ENCODE measurements around the gene TMEM72. TPM values are rescaled to one million over a fixed set of nuclear protein-coding genes. Genes with fewer than 3 reads are reported as not detected.

TMEM72 gene
- polyA plus RNA-seq, 1 donor from 2014 or later = 1.4 TPM

DNA sequence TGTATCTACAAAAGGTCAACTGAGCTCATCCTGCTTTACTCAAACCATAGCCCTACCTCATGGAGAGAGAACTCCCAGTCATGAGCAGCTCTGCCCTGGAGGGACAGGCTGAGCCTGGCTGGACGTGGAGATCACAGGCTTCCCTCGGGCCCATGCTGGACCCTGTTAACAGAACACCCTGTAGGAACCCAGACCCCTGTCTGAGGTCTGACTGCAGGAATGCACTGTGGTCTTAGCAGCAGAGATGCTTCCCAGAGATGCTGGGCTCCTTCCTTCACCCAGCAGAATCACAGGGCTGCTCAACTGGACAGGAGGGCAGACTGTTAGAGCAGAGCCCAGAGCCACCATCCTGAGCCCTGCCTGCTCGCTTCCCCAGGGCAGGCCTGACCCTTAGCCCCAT is 814 bp downstream of the TMEM72 start:
- H4K20me1 ChIP-seq (ENCODE audit: insufficient read depth) = no peaks in the 10 kb centered on the region
- H3K9me2 ChIP-seq (ENCODE audit: insufficient read depth, low read length) = no peaks in the 10 kb centered on the region
- no peak overlapping the region for H3K4me2 ChIP-seq (ENCODE audit: low read length)
- no peaks in the 10 kb centered on the region for H3K27me3 ChIP-seq (ENCODE audit: insufficient read depth, low read depth, low read length)
- H2AFZ ChIP-seq (ENCODE audit: low read depth, low read length) = no peak overlapping the region
- no peaks in the 10 kb centered on the region for H3K79me2 ChIP-seq (replicated peaks; ENCODE audit: insufficient read depth, low read length)
- no peak overlapping the region for H3K4me3 ChIP-seq (ENCODE audit: low read length)
- no peaks in the 10 kb centered on the region for H3K36me3 ChIP-seq (ENCODE audit: insufficient read depth, low read length)
- no peaks in the 10 kb centered on the region for H3K9me3 ChIP-seq (ENCODE audit: low read length)
- H3K27ac ChIP-seq (ENCODE audit: low read length) = peak overlapping the region; percentile 65
- H3K9ac ChIP-seq (ENCODE audit: low read length) = no peak overlapping the region
- TF ChIP-seq TAF1 (IDR thresholded peaks at IDR 0.05; ENCODE audit: low read depth) (no peak), EZH2 (IDR thresholded peaks at IDR 0.05; ENCODE audit: borderline replicate concordance, insufficient read depth, low read length, poor library complexity, severe bottlenecking) (no peak), CTCF (IDR thresholded peaks at IDR 0.05; ENCODE audit: poor library complexity, severe bottlenecking) (no peak), POLR2AphosphoS5 (IDR thresholded peaks at IDR 0.05) (no peak), EP300 (conservative IDR thresholded peaks at IDR 0.05; ENCODE audit: poor library complexity, severe bottlenecking) (no peak), MXI1 (conservative IDR thresholded peaks at IDR 0.05; ENCODE audit: poor library complexity, severe bottlenecking) (no peak), SMC3 (conservative IDR thresholded peaks at IDR 0.05; ENCODE audit: poor library complexity) (no peak), RAD21 (conservative IDR thresholded peaks at IDR 0.05) (no peak)
- TF ChIP-seq, protein P1, sequence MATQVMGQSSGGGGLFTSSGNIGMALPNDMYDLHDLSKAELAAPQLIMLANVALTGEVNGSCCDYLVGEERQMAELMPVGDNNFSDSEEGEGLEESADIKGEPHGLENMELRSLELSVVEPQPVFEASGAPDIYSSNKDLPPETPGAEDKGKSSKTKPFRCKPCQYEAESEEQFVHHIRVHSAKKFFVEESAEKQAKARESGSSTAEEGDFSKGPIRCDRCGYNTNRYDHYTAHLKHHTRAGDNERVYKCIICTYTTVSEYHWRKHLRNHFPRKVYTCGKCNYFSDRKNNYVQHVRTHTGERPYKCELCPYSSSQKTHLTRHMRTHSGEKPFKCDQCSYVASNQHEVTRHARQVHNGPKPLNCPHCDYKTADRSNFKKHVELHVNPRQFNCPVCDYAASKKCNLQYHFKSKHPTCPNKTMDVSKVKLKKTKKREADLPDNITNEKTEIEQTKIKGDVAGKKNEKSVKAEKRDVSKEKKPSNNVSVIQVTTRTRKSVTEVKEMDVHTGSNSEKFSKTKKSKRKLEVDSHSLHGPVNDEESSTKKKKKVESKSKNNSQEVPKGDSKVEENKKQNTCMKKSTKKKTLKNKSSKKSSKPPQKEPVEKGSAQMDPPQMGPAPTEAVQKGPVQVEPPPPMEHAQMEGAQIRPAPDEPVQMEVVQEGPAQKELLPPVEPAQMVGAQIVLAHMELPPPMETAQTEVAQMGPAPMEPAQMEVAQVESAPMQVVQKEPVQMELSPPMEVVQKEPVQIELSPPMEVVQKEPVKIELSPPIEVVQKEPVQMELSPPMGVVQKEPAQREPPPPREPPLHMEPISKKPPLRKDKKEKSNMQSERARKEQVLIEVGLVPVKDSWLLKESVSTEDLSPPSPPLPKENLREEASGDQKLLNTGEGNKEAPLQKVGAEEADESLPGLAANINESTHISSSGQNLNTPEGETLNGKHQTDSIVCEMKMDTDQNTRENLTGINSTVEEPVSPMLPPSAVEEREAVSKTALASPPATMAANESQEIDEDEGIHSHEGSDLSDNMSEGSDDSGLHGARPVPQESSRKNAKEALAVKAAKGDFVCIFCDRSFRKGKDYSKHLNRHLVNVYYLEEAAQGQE (IDR thresholded peaks at IDR 0.05; ENCODE audit: borderline replicate concordance) = no peak
- H3F3A ChIP-seq (ENCODE audit: insufficient read depth, low read length, poor library complexity, severe bottlenecking) = no peaks in the 10 kb centered on the region

DNA sequence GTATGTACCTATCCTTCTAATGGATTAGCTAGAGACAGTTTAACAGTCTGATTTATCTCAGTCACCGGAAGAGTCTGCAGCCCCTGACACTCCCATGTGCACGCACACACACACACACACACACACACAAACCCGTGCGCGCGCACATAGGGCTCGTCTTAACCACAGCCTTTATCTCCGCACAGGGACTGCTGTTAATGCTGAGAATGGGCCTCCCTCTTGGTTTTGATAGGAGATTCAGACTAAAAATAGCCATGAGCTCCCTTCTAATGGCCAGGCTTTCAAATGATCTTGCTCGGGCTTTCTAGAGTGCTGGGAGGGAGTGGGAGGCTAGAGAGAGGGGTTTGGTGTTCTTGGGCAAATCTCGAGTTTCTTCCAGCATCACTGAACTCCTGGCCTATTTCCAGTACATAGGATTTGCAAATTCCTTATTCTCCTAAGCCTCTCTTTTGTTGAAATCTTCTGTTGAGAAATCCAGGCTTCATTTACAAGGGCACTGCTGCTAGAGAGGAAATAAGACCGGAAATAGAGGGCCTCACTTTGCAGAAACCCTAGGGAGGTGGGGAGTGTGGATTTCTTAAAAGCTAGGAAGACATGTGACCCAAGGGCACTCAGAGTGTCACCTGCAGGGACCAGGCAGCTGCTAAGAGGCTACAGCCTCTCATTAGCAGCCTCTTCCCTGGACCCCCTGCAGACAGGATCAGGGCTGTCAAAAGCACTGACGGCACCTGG is 2.4 kb downstream of the TMEM72 start:
- no peaks in the 10 kb centered on the region for H3K9me3 ChIP-seq (ENCODE audit: low read length)
- no peaks in the 10 kb centered on the region for H4K20me1 ChIP-seq (ENCODE audit: insufficient read depth)
- peak overlapping the region; percentile 30 for H3K4me3 ChIP-seq (ENCODE audit: low read length)
- H3K9me2 ChIP-seq (ENCODE audit: insufficient read depth, low read length) = no peaks in the 10 kb centered on the region
- H3K9ac ChIP-seq (ENCODE audit: low read length) = peak overlapping the region; percentile 22
- H3K79me2 ChIP-seq (replicated peaks; ENCODE audit: insufficient read depth, low read length) = no peaks in the 10 kb centered on the region
- H3K36me3 ChIP-seq (ENCODE audit: insufficient read depth, low read length) = no peaks in the 10 kb centered on the region
- H3K27me3 ChIP-seq (ENCODE audit: insufficient read depth, low read depth, low read length) = no peaks in the 10 kb centered on the region
- H3K4me2 ChIP-seq (ENCODE audit: low read length) = peak overlapping the region; percentile 17
- H3K27ac ChIP-seq (ENCODE audit: low read length) = peak overlapping the region; percentile 65
- no peak for TF ChIP-seq TAF1 (IDR thresholded peaks at IDR 0.05; ENCODE audit: low read depth)
- TF ChIP-seq EP300 (conservative IDR thresholded peaks at IDR 0.05; ENCODE audit: poor library complexity, severe bottlenecking) = no peak
- no peak for TF ChIP-seq MXI1 (conservative IDR thresholded peaks at IDR 0.05; ENCODE audit: poor library complexity, severe bottlenecking)
- peak; percentile 53 for TF ChIP-seq POLR2AphosphoS5 (IDR thresholded peaks at IDR 0.05)
- no peak for TF ChIP-seq EZH2 (IDR thresholded peaks at IDR 0.05; ENCODE audit: borderline replicate concordance, insufficient read depth, low read length, poor library complexity, severe bottlenecking)
- H3F3A ChIP-seq (ENCODE audit: insufficient read depth, low read length, poor library complexity, severe bottlenecking) = no peaks in the 10 kb centered on the region
- peak overlapping the region; percentile 48 for H2AFZ ChIP-seq (ENCODE audit: low read depth, low read length)

Measured in neural cell (in vitro differentiated cells).